Amniotic stem cell (primary cell): ENCODE measurements around the gene ACER1.

Source experiments
- DNase-seq: peaks from one replicate; lab custom pipeline; 2025; lab: John Stamatoyannopoulos, UW

The ACER1 gene

GRCh38 chr19:6267552-6268381 lies 65.6 kb downstream of the ACER1 start:
- DNase-seq = no peak

- DNase-seq = no peak
Measured at GRCh38 chr19:6264803-6265202, 68.6 kb downstream of the ACER1 start.

DNA sequence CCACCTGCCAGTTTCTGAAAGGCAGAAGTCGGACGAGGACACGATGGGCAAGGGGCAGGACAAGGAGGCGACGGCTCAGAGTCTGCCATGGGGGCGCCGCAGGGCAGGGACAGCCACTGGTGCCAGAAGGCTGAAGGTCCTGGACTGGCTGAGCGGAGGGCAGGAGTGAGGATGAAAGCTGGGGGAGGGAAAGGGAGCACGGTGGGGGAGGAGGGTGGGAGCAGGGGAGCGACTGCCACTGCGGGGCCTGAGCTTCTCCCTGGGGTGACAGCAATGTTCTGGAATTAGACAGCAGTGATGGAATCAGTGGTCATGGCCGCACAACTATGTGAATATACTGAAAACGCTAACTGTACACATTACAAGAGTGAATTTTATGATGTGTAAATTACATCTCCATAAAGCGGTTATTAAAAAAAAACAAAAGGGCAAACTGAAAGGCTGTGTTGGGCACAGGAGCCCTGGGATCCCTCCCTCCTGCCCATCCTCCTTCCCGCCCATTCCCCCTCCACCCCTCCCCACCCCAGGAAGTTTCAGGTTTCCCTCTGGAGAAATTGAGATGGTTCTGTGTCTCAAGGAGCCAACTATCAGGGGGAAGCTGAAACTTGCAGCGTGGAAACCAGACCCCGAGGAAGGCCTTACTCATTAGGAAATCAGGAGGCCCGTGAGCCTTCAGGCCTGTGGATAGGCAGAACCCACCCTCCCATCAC lies 69.5 kb downstream of the ACER1 start:
- DNase-seq = no peak

- no peak for DNase-seq
Measured at GRCh38 chr19:6263306-6263705, 70.1 kb downstream of the ACER1 start.

DNA sequence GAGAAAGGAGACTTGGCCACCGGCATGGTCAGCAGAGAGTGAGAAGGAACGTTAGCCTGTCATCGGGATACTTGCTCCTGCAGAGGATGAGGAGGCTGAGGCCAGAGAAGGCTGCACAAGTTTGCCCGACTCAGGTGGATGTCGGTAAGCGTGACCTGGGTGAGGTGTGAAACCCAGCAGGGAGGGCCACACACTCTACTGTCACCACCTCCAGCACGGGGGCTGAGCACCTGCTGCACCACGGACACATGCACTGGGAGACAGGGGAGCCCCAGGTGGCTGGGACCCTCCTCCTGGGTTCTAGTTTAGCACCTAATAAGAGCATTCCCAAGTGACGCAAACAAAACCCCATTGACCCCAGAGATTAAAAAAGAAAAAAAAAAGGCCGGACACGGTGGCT lies 70.9 kb downstream of the ACER1 start:
- DNase-seq = no peak

DNA sequence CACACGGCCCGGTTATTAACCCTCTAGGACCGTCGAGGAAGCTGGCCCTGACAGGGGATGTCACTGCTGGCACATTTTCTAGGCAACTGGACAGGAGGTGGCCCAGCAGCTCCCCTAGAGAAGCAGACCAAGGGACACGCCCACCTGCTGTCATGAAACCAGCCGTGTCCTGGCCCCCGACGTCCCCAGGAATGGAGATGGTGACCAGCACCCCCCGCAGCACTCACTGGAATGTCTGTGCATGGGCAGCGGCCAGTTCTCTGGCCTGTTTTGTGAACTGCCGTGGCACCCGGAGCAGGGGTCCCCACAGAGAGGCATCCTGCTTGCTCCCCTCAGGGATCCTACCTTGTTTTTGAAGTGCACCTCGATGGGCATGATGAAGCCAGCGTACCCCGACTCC lies 71.5 kb downstream of the ACER1 start:
- no peak for DNase-seq

DNA sequence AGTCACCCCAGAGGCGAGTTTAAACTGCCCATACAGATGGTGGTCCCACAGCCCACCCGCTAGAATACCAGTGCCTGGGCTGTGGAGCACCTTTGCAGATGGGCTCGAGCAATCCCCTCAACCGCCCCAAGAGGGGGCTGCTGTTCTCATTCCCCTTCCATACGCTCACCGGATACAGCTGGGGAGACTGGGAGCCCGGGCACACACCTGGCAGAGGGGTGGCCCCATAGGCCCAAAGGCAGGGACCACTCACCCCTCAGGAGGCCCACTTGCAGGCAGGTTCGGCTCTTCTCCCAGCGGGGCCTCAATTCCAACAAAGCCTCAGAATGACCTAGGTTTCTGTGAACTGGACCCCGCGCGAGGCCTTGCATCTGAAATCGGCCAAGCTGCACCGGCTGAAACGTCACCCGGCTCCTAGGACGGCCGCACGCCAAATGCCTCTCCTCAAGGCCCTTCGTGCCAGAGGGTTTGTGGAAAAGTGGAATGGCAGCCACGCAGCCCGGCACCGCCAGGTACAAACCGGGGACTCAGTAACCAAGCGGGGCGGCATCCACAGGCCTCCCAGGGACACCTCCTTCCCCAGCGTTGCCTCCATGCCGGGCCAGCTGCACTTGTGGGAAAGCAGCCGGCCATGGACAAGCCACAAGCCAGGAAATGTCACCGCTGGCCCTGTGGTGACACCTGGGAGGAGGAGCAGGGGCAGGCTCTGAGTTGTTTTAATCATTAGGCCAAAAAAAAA lies 72.3 kb downstream of the ACER1 start:
- DNase-seq = no peak

DNA sequence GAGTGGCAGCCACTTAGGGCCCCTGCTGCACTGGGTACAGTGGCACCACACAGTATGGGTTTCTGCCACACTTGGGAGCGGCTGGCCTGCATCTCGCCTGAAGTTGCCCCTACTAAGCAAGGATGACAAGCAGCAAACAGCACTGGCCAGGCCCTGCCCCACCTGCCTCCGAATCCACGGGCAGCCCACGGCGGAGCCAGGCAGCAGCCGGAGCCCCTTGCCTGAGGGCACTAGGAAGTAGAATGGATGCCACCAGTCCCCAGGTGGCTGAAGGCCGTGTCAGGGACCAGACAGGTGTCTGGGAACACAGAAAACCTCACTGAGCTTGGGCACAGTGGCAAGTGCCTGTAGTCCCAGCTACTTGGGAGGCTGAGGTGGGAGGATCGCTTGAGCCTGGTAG lies 73.0 kb downstream of the ACER1 start:
- no peak for DNase-seq

DNA sequence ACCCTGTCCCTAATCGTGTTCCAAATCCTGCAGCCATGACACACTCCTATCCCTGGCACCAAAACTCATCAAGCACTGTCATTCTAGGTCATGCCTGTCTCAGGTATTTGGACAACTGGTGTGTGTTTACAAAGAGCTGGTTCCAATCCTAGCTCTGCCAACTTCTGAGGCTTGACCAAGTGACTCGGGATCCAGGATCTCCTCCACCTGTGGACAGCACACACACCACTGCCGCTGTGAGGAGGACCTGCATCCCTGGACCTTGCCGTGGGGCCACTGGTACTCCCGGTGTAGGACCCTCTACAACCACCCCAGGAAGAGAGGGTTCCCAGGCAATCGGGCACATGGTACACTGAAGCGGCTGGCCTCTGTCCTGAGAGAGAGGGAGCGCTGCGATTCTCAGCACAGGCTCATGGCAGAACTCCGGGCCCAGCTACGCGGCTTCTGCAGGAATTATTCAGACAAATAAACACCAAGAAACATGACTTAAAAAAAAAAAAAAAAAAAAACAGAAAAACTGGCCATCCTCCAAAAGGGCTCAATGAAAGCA lies 74.0 kb downstream of the ACER1 start:
- no peak for DNase-seq

GRCh38 chr19:6258812-6259311 lies 74.5 kb downstream of the ACER1 start:
- DNase-seq = no peak
